ENCODE data around the gene CA5B. TPM values are rescaled to one million over a fixed set of nuclear protein-coding genes. Genes with fewer than 3 reads are reported as not detected.

The CA5B gene
- polyA plus RNA-seq, 2 of the 4 experiments (the other 2 are of a cell fraction), result 5.2 to 12.5 TPM

DNA sequence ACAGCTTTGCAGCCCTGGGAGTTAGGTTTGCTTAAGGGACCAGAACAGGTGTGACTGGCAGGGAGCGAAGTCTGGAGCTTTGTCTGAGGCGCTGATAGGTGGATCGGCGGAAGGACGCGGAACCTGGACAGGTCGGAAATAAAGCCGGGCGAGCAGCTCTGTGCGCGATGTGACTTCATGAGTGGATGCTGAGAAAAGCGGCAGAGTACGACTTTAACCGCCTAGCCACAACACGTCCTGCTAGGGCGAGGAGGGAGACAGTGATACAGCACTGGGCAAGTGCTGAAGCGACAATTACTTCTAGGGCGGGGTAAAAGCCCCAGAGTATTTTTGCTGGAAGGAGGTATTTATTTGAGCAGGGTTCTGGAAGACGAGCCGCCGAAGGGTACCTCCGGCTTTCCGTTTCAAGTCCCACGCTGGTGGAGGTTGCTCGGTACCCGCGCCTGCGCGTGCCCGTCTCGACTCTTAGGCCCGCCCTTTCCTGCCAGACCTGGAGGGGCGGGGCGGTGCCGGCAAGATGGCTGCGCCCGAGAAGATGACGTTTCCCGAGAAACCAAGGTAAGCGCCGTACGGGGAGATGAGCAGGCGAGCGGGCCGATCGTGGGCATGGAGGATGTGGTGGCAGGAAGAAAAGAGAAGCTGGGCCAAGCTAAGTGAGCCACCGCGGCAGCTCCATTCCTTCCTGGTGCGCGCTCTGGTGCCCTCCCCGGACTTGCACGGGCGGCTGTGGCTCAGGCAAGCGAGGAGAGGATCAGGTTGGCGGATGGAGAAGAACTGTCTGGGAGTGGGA, 52.1 kb downstream of the CA5B start, which contains the start of gene ZRSR2 (continued):
- TF ChIP-seq POLR2A (IDR thresholded peaks at IDR 0.05; ENCODE audit: low read length), result peak; percentile 83

DNA sequence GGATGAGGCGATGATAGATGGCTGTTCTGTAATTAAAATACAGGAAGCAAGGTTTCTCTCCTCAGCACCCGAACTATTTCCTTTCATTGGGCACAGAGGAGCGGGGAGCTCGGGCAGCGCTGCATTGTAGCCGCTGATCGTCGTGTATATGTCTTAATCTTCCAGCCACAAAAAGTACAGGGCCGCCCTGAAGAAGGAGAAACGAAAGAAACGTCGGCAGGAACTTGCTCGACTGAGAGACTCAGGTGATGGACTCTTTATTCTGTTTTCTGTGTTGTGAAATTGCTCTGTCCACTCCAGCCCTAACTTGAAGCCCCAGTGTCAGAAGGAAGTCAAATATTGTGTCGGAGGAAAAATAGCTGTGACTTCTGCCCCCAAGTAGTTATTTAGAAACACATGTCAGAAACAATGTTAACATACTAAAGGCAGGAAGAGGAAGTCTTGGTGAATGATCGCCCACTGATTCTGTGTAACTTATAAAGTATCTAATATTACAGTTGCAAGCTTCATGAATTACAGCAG, 52.8 kb downstream of the CA5B start:
- no peak for FAIRE-seq
- H3K9me3 ChIP-seq, result no peaks in the 10 kb centered on the region
- WGBS (ENCODE audit: missing lambda C conversion rate), result 8% methylated on average over 15 of the region's 15 CpGs
- H3K4me2 ChIP-seq, result peak overlapping the region; percentile 98
- H3K4me1 ChIP-seq, result peaks cover 10% of the 10 kb centered on the region; the same call in 1 of the 3 replicates
- TF ChIP-seq RARB (CRISPR knock-in tag; IDR thresholded peaks at IDR 0.05) (no peak), RAD21 (conservative IDR thresholded peaks at IDR 0.05 in 1 of 2, IDR thresholded peaks at IDR 0.05 in 1 of 2) (no peak), ZC3H11A (IDR thresholded peaks at IDR 0.05) (no peak), EP300 (IDR thresholded peaks at IDR 0.05) (no peak), PHF8 (IDR thresholded peaks at IDR 0.05; ENCODE audit: borderline replicate concordance, low read depth) (no peak), FOSL2 (IDR thresholded peaks at IDR 0.05) (no peak), FOSL2 (CRISPR knock-in tag; IDR thresholded peaks at IDR 0.05) (no peak), JUNB (IDR thresholded peaks at IDR 0.05) (no peak), MAFK (IDR thresholded peaks at IDR 0.05; ENCODE audit: partially characterized antibody) (no peak), RCOR1 (IDR thresholded peaks at IDR 0.05; ENCODE audit: low read depth, low read length) (no peak), FOXS1 (CRISPR knock-in tag; IDR thresholded peaks at IDR 0.05) (no peak), NPAS2 (CRISPR knock-in tag; IDR thresholded peaks at IDR 0.05; ENCODE audit: borderline replicate concordance) (no peak), ESRRA (IDR thresholded peaks at IDR 0.05; ENCODE audit: borderline replicate concordance, low read length) (no peak), RFX5 (IDR thresholded peaks at IDR 0.05) (no peak), CHD4 (IDR thresholded peaks at IDR 0.05; ENCODE audit: borderline replicate concordance) (no peak)
- H3K4me3 ChIP-seq, result peak overlapping the region; percentile 90
- CTCF ChIA-PET, result interaction anchor here (0.7 to 1.6 kb wide), 2 partner anchors 103 to 1573 kb away, joined by 3 read pairs; no protein-coding TSS in a partner anchor
- peak in 1 of 2 experiments; percentile 3; a peak in 4 of 6 replicates for ATAC-seq
- POLR2A ChIA-PET, result no interaction called here
- H3K27ac ChIP-seq, result peak overlapping the region; percentile 91 to 96
- peak in 1 of 2 experiments; percentile 1 for DNase-seq (ENCODE audit: low read depth in 1 of 2, low spot score in 1 of 2)

DNA sequence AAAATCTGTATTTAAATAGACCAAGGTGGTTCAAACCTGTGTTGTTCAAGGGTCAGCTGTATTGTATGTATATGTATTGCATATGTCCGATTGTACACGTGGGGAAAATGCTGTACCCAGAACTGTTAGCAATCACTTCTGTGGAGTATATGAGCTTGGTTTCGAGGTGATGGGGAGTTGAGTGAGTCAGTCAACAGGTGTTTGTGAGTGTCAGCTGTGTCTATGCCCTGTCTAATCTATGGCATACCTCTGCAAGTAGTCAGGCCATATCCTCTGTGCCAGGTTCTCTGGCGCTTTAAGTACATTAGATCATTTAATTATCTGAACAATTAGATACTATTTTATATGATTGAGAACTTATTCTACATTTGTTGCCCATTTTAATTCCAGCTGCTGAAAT, 59.6 kb downstream of the CA5B start:
- POLR2A ChIA-PET, result no interaction called here
- Histone ChIP-seq H3K9me3 (no peaks in the 10 kb centered on the region), H3K4me2 (no peak overlapping the region), H3K4me3 (no peak overlapping the region), H3K27ac (no peak overlapping the region), H3K4me1 (no peaks in the 10 kb centered on the region)
- CTCF ChIA-PET, result interaction anchor here (0.7 kb wide), 1 partner anchor 103 kb away, joined by 3 read pairs; no protein-coding TSS in a partner anchor
- no peak for FAIRE-seq
- ATAC-seq, result no peak
- TF ChIP-seq TFCP2L1 (CRISPR knock-in tag; IDR thresholded peaks at IDR 0.05), result no peak
- TF ChIP-seq ZC3H11A (IDR thresholded peaks at IDR 0.05), result no peak
- no peak for TF ChIP-seq CTCF (IDR thresholded peaks at IDR 0.05)
- no peak for TF ChIP-seq KDM5A (IDR thresholded peaks at IDR 0.05)
- TF ChIP-seq NR3C1 (IDR thresholded peaks at IDR 0.05), result no peak
- TF ChIP-seq FOSB (CRISPR knock-in tag; IDR thresholded peaks at IDR 0.05), result no peak
- no peak for TF ChIP-seq CHD4 (IDR thresholded peaks at IDR 0.05; ENCODE audit: borderline replicate concordance)
- TF ChIP-seq HMGXB4 (CRISPR knock-in tag; IDR thresholded peaks at IDR 0.05; ENCODE audit: borderline replicate concordance), result no peak
- no peak for TF ChIP-seq FOXS1 (CRISPR knock-in tag; IDR thresholded peaks at IDR 0.05)
- TF ChIP-seq HEYL (CRISPR knock-in tag; IDR thresholded peaks at IDR 0.05), result no peak
- no peak for TF ChIP-seq PHF8 (IDR thresholded peaks at IDR 0.05; ENCODE audit: borderline replicate concordance, low read depth)
- TF ChIP-seq GATA3 (IDR thresholded peaks at IDR 0.05; ENCODE audit: borderline replicate concordance), result no peak
- no peak for TF ChIP-seq ZFP36 (IDR thresholded peaks at IDR 0.05; ENCODE audit: borderline replicate concordance, partially characterized antibody)
- TF ChIP-seq RCOR1 (IDR thresholded peaks at IDR 0.05; ENCODE audit: low read depth, low read length), result no peak
- no peak for TF ChIP-seq HOXB13 (CRISPR knock-in tag; IDR thresholded peaks at IDR 0.05; ENCODE audit: low read depth)
- no peak for DNase-seq (ENCODE audit: low read depth in 1 of 2, low spot score in 1 of 2)
- 90% methylated on average over 4 of the region's 4 CpGs for WGBS (ENCODE audit: missing lambda C conversion rate)

All from A549 (cell line).